ENCODE results near the gene KRT74.

DNA sequence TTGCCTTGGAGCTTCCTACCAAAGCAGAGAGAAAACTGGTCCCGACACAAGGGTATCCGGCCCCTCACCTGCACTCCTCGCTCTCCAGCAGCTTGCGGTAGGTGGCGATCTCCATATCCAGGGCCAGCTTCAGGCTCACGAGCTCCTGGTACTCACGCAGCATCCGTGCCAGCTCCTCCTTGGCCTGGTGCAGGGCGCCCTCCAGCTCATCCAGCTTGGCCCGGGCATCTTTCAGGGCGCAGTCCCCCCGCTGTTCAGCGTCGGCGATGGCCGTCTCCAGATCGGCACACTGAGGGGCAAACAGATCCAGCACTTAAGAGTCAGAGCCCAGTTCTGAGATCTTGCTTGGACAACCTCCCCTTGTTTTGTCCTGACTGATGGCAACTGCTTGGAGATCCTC, 13.9 kb upstream of the KRT74 start:
- TF ChIP-seq POLR2AphosphoS5 (IDR thresholded peaks at IDR 0.05; ENCODE audit: low read depth, low read length): no peak
- no peak for TF ChIP-seq POLR2A (IDR thresholded peaks at IDR 0.05; ENCODE audit: low read depth, low read length)

Data from GM12891 (cell line).